Measurements from ENCODE around the gene ATP6V0C. TPM values are rescaled to one million over a fixed set of nuclear protein-coding genes. Genes with fewer than 3 reads are reported as not detected.
A peak's percentile ranks its signal among the peaks of the same experiment; 100 is the strongest.

Gene ATP6V0C
- total and polyA plus RNA-seq, 2 of the 13 experiments (the other 11 are each of a cell fraction or from before 2014, with no cell fraction given), result 10.4 to 20.1 TPM

DNA sequence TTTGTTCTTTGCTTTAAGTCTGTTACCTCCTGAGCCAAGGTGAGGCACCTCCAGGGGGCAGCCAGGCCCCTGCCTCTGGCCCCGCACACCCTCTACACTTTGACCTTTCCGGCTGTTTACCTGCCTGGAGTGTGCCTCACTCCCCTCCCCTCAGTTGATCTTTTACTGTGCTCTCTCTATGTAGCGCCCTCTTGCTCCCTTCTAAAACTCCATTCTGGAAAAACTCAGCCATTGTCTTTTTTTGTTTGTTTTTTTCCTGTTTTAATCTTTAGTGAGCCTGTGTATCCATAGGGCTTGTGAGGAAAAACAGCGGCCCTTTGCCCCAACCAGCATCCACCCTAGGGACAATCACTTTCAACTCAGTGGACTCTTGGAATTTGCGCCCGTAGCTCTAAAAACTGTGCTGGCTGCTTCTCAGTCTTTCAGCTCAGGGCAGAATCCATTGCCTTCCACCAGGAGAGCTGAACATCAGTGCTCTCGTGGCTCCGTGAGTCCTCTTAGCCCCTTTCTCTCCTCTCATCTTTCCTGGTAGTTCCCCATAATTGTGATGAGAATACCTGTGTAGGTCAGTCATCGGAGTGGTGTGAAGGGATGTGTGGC lies 10.7 kb downstream of the ATP6V0C start (continued):
- TF ChIP-seq, protein P1, sequence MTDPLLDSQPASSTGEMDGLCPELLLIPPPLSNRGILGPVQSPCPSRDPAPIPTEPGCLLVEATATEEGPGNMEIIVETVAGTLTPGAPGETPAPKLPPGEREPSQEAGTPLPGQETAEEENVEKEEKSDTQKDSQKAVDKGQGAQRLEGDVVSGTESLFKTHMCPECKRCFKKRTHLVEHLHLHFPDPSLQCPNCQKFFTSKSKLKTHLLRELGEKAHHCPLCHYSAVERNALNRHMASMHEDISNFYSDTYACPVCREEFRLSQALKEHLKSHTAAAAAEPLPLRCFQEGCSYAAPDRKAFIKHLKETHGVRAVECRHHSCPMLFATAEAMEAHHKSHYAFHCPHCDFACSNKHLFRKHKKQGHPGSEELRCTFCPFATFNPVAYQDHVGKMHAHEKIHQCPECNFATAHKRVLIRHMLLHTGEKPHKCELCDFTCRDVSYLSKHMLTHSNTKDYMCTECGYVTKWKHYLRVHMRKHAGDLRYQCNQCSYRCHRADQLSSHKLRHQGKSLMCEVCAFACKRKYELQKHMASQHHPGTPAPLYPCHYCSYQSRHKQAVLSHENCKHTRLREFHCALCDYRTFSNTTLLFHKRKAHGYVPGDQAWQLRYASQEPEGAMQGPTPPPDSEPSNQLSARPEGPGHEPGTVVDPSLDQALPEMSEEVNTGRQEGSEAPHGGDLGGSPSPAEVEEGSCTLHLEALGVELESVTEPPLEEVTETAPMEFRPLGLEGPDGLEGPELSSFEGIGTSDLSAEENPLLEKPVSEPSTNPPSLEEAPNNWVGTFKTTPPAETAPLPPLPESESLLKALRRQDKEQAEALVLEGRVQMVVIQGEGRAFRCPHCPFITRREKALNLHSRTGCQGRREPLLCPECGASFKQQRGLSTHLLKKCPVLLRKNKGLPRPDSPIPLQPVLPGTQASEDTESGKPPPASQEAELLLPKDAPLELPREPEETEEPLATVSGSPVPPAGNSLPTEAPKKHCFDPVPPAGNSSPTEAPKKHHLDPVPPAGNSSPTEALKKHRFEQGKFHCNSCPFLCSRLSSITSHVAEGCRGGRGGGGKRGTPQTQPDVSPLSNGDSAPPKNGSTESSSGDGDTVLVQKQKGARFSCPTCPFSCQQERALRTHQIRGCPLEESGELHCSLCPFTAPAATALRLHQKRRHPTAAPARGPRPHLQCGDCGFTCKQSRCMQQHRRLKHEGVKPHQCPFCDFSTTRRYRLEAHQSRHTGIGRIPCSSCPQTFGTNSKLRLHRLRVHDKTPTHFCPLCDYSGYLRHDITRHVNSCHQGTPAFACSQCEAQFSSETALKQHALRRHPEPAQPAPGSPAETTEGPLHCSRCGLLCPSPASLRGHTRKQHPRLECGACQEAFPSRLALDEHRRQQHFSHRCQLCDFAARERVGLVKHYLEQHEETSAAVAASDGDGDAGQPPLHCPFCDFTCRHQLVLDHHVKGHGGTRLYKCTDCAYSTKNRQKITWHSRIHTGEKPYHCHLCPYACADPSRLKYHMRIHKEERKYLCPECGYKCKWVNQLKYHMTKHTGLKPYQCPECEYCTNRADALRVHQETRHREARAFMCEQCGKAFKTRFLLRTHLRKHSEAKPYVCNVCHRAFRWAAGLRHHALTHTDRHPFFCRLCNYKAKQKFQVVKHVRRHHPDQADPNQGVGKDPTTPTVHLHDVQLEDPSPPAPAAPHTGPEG (CRISPR knock-in tag; IDR thresholded peaks at IDR 0.05), result no peak
- TF ChIP-seq ZNF737 (CRISPR knock-in tag; IDR thresholded peaks at IDR 0.05; ENCODE audit: borderline replicate concordance) (no peak), TRIM24 (CRISPR knock-in tag; IDR thresholded peaks at IDR 0.05) (no peak), ZBTB1 (CRISPR knock-in tag; IDR thresholded peaks at IDR 0.05; ENCODE audit: borderline replicate concordance) (no peak), ZNF281 (CRISPR knock-in tag; IDR thresholded peaks at IDR 0.05; ENCODE audit: borderline replicate concordance) (peak; percentile 53; the same call in 1 of the 2 replicates), ZNF350 (CRISPR knock-in tag; IDR thresholded peaks at IDR 0.05; ENCODE audit: borderline replicate concordance, low read depth) (peak; percentile 80), ZKSCAN8 (CRISPR knock-in tag; IDR thresholded peaks at IDR 0.05; ENCODE audit: borderline replicate concordance) (peak; percentile 82; the same call in 1 of the 2 replicates), NCOR1 (IDR thresholded peaks at IDR 0.05; ENCODE audit: borderline replicate concordance, low read length) (peak; percentile 89; the same call in 1 of the 2 replicates), RNF219 (CRISPR knock-in tag; IDR thresholded peaks at IDR 0.05) (no peak), CHD2 (IDR thresholded peaks at IDR 0.05; ENCODE audit: low read depth, low read length) (no peak), ZSCAN29 (CRISPR knock-in tag; conservative IDR thresholded peaks at IDR 0.05) (no peak; the same call in none of the 2 replicates), YEATS4 (CRISPR knock-in tag; IDR thresholded peaks at IDR 0.05; ENCODE audit: borderline replicate concordance) (peak; percentile 58; the same call in 1 of the 2 replicates), RBFOX2 (IDR thresholded peaks at IDR 0.05; ENCODE audit: low read depth, low read length) (peak; percentile 41; the same call in 1 of the 2 replicates)
- TF ChIP-seq, protein P2, sequence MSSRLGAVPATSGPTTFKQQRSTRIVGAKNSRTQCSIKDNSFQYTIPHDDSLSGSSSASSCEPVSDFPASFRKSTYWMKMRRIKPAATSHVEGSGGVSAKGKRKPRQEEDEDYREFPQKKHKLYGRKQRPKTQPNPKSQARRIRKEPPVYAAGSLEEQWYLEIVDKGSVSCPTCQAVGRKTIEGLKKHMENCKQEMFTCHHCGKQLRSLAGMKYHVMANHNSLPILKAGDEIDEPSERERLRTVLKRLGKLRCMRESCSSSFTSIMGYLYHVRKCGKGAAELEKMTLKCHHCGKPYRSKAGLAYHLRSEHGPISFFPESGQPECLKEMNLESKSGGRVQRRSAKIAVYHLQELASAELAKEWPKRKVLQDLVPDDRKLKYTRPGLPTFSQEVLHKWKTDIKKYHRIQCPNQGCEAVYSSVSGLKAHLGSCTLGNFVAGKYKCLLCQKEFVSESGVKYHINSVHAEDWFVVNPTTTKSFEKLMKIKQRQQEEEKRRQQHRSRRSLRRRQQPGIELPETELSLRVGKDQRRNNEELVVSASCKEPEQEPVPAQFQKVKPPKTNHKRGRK (CRISPR knock-in tag; IDR thresholded peaks at IDR 0.05), result no peak
